MCF 10A (cell line): Measurements from ENCODE around the gene IL17D. TPM values are rescaled to one million over a fixed set of nuclear protein-coding genes. Genes with fewer than 3 reads are reported as not detected.
"Not testable (repeated sequence)": the region's sequence is repeated elsewhere in the genome, so short reads cannot be mapped to it uniquely, and the experiment has no call there.

Experiments
- BruUV-seq: library from RNA; stranded (reverse); fragments of 400-500 nt; replicated peaks from 2 replicates; lab custom pipeline; 2021; lab: Mats Ljungman, UMichigan
- CTCF ChIA-PET: fragments of 300-600 bp; sonication (Branson Sonifier 250); formaldehyde crosslinking; extraction: SDS; loops from one replicate; lab custom pipeline; 2021; ENCODE audit warnings: antibody characterized with exemption, inconsistent platforms; lab: Yijun Ruan, JAX
- POLR2A ChIA-PET: fragments of 300-600, 350-650 bp; sonication (Branson Sonifier 250); formaldehyde crosslinking; extraction: SDS; loops from one replicate; lab custom pipeline; 2020; ENCODE audit warnings: antibody characterized with exemption, inconsistent platforms; lab: Yijun Ruan, JAX
- DNase-seq: peaks from one replicate; pipeline ENCODE4 v3.0.0-alpha.2; 2018; ENCODE audit not compliant: unreplicated experiment
- H3K27ac Mint-ChIP-seq: one replicate; pipeline ENCODE4 v1.8.0; 2022; ENCODE audit warnings: mild to moderate bottlenecking, low read depth, mixed read lengths; ENCODE audit not compliant: unreplicated experiment
- H3K27me3 Mint-ChIP-seq: one replicate; pipeline ENCODE4 v1.8.0; 2022; ENCODE audit warnings: mixed read lengths; ENCODE audit not compliant: insufficient read depth, unreplicated experiment
- H3K36me3 Mint-ChIP-seq: one replicate; pipeline ENCODE4 v1.8.0; 2022; ENCODE audit warnings: mild to moderate bottlenecking, moderate library complexity, mixed read lengths; ENCODE audit not compliant: insufficient read depth, unreplicated experiment
- H3K4me1 Mint-ChIP-seq: one replicate; pipeline ENCODE4 v1.8.0; 2022; ENCODE audit warnings: mixed read lengths; ENCODE audit not compliant: insufficient read depth, unreplicated experiment
- H3K4me3 Mint-ChIP-seq: one replicate; pipeline ENCODE4 v1.8.0; 2022; ENCODE audit warnings: mild to moderate bottlenecking, moderate library complexity, mixed read lengths; ENCODE audit not compliant: unreplicated experiment
- H3K9me3 Mint-ChIP-seq: one replicate; pipeline ENCODE4 v1.8.0; 2022; ENCODE audit warnings: mixed read lengths; ENCODE audit not compliant: unreplicated experiment
- CTCF ChIP-seq: fragments of 200-600 bp; IDR thresholded peaks from one replicate; pipeline ENCODE4 v1.8.0; 2022; ENCODE audit warnings: antibody characterized with exemption, mild to moderate bottlenecking; ENCODE audit not compliant: unreplicated experiment
- intact Hi-C: fragments of 100-400 bp; cut with micrococcal nuclease; formaldehyde crosslinking; loops from 2 replicates; pipeline ENCODE4 v1.14.1; 2022
- total RNA-seq: library from RNA; stranded (reverse); gene quantifications from 2 replicates; pipeline ENCODE4 v1.2.3, GENCODE V29; 2022

IL17D gene
- total RNA-seq, 1 experiment from 2014 or later = 0.54 TPM

- Mint-ChIP-seq H3K27me3 (no peaks in the 10 kb centered on the region), H3K9me3 (no peaks in the 10 kb centered on the region), H3K27ac (no peak overlapping the region), H3K36me3 (no peaks in the 10 kb centered on the region), H3K4me3 (no peak overlapping the region), H3K4me1 (no peaks in the 10 kb centered on the region)
- TF ChIP-seq CTCF = no peak
- no peak for DNase-seq
- CTCF ChIA-PET = interaction anchor here (0.6 kb wide), 1 partner anchor 32 kb away, joined by 3 read pairs; no protein-coding TSS in a partner anchor
- POLR2A ChIA-PET = no interaction called here
- intact Hi-C loops = no loop called here
- no TSS peak for BruUV-seq
Measured at GRCh38 chr13:20679879-20680278, 23.6 kb upstream of the IL17D start.

GRCh38 chr13:20680416-20681080, 23.0 kb upstream of the IL17D start:
- no peak overlapping the region for H3K27ac Mint-ChIP-seq
- DNase-seq = no peak
- intact Hi-C loops = no loop called here
- no peaks in the 10 kb centered on the region for H3K27me3 Mint-ChIP-seq
- ChIA-PET CTCF (interaction anchor here (0.6 to 0.9 kb wide), 3 partner anchors 31 to 483 kb away, joined by 3 to 6 read pairs (median 3); no protein-coding TSS in a partner anchor), POLR2A (interaction anchor here (0.6 kb wide), 1 partner anchor 214 kb away, joined by 3 read pairs; no protein-coding TSS in a partner anchor)
- no peak overlapping the region for H3K4me3 Mint-ChIP-seq
- no peaks in the 10 kb centered on the region for H3K4me1 Mint-ChIP-seq
- H3K9me3 Mint-ChIP-seq = no peaks in the 10 kb centered on the region
- BruUV-seq = no TSS peak
- TF ChIP-seq CTCF = no peak
- no peaks in the 10 kb centered on the region for H3K36me3 Mint-ChIP-seq

GRCh38 chr13:20681481-20681880, 22.0 kb upstream of the IL17D start:
- H3K27ac Mint-ChIP-seq, DNase-seq, H3K4me1 Mint-ChIP-seq, H3K9me3 Mint-ChIP-seq, H3K4me3 Mint-ChIP-seq, BruUV-seq, intact Hi-C loops, H3K27me3 Mint-ChIP-seq, H3K36me3 Mint-ChIP-seq: not testable (repeated sequence)
- ChIA-PET POLR2A (interaction anchor here (0.6 kb wide), 1 partner anchor 1168 kb away, joined by 3 read pairs; no protein-coding TSS in a partner anchor), CTCF (interaction anchor here (0.6 to 1.1 kb wide), 4 partner anchors 9 to 484 kb away, joined by 3 to 6 read pairs (median 4); no protein-coding TSS in a partner anchor)

- POLR2A ChIA-PET = interaction anchor here (0.6 kb wide), 1 partner anchor 188 kb away, joined by 3 read pairs; no protein-coding TSS in a partner anchor
Measured at GRCh38 chr13:20682061-20682460, 21.4 kb upstream of the IL17D start.

More at GRCh38 chr13:20682061-20682460, 21.4 kb upstream of the IL17D start:
- Mint-ChIP-seq H3K4me3 (no peak overlapping the region), H3K27me3 (no peaks in the 10 kb centered on the region), H3K27ac (no peak overlapping the region), H3K4me1 (no peaks in the 10 kb centered on the region), H3K9me3 (no peaks in the 10 kb centered on the region), H3K36me3 (no peaks in the 10 kb centered on the region)
- CTCF ChIA-PET = interaction anchor here (1.1 kb wide), 1 partner anchor 10 kb away, joined by 4 read pairs; no protein-coding TSS in a partner anchor
- intact Hi-C loops = no loop called here
- TF ChIP-seq CTCF = no peak
- DNase-seq = no peak
- BruUV-seq = no TSS peak
